Measurements from ENCODE around the gene MIX23. TPM values are rescaled to one million over a fixed set of nuclear protein-coding genes. Genes with fewer than 3 reads are reported as not detected.

The MIX23 gene
- total and polyA plus RNA-seq, 2 of the 4 experiments (the other 2 are of a cell fraction), result 10.0 to 26.7 TPM

DNA sequence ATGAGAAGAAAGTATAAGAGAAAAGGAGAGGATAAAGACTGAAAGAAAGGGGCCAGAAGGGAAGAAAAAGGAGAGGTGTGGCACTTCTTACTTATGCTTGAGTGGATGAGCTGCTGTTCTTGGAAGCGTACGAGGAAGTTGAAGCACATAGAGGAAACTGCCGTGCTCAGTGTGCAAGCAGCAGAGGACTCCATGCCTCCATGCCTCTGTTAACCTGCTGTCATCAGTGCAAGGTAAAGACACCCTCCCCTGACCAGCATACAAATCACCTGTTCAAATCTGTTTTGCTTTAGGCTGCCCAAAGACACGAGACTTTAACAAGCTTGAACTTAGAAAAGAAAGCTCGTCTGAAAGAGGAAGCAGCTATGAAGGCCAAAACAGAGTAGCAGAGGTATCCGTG is 26.4 kb upstream of the MIX23 start:
- in situ Hi-C loops (cut with MboI; ENCODE audit: low sequenced_read_pairs) (no loop called here), dilution Hi-C loops (cut with HindIII; ENCODE audit: low sequenced_read_pairs, unreplicated experiment) (no loop called here), intact Hi-C loops (cut with micrococcal nuclease) (no loop called here)
- H3K4me2 ChIP-seq (ENCODE audit: low read depth, low read length), result no peak overlapping the region
- ChIA-PET CTCF (no interaction called here), POLR2A (ENCODE audit: unreplicated experiment) (no interaction called here)
- no peak overlapping the region for H2BK20ac ChIP-seq (ENCODE audit: low read depth, low read length)
- no peaks in the 10 kb centered on the region for H3K9me1 ChIP-seq (ENCODE audit: insufficient read depth, low read length)
- H3K18ac ChIP-seq (ENCODE audit: low read depth, low read length), result no peak overlapping the region
- H3K36me3 ChIP-seq (ENCODE audit: control insufficient read depth, insufficient read depth, low read length), result peaks cover 14% of the 10 kb centered on the region
- no peak overlapping the region for H4K8ac ChIP-seq (ENCODE audit: low read depth in 2 of 2, low read length in 2 of 2)
- no peak for TF ChIP-seq POLR2A (IDR thresholded peaks at IDR 0.05; ENCODE audit: low read depth, low read length)
- no peak for TF ChIP-seq CEBPB (IDR thresholded peaks at IDR 0.05; ENCODE audit: low read depth, low read length)
- no peak for TF ChIP-seq MAFK (IDR thresholded peaks at IDR 0.05; ENCODE audit: low read depth, low read length)
- TF ChIP-seq FOS (IDR thresholded peaks at IDR 0.05; ENCODE audit: low read depth, low read length), result no peak
- TF ChIP-seq BHLHE40 (IDR thresholded peaks at IDR 0.05; ENCODE audit: low read depth, low read length), result no peak
- TF ChIP-seq, protein P1, sequence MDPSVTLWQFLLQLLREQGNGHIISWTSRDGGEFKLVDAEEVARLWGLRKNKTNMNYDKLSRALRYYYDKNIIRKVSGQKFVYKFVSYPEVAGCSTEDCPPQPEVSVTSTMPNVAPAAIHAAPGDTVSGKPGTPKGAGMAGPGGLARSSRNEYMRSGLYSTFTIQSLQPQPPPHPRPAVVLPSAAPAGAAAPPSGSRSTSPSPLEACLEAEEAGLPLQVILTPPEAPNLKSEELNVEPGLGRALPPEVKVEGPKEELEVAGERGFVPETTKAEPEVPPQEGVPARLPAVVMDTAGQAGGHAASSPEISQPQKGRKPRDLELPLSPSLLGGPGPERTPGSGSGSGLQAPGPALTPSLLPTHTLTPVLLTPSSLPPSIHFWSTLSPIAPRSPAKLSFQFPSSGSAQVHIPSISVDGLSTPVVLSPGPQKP (IDR thresholded peaks at IDR 0.05; ENCODE audit: borderline replicate concordance, low read depth, low read length), result no peak
- TF ChIP-seq MXI1 (IDR thresholded peaks at IDR 0.05; ENCODE audit: borderline replicate concordance, low read depth, low read length), result no peak
- TF ChIP-seq CHD1 (IDR thresholded peaks at IDR 0.05; ENCODE audit: low read depth, low read length), result no peak
- TF ChIP-seq, protein P2, sequence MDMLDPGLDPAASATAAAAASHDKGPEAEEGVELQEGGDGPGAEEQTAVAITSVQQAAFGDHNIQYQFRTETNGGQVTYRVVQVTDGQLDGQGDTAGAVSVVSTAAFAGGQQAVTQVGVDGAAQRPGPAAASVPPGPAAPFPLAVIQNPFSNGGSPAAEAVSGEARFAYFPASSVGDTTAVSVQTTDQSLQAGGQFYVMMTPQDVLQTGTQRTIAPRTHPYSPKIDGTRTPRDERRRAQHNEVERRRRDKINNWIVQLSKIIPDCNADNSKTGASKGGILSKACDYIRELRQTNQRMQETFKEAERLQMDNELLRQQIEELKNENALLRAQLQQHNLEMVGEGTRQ (IDR thresholded peaks at IDR 0.05; ENCODE audit: low read depth, low read length), result no peak
- TF ChIP-seq MAZ (IDR thresholded peaks at IDR 0.05; ENCODE audit: borderline replicate concordance, low read depth, low read length), result no peak
- peaks cover 5 to 18% of the 10 kb centered on the region in 2 experiments; a peak in 3 of 4 replicates for H3K79me1 ChIP-seq (ENCODE audit: low read depth in 1 of 2, low read length in 2 of 2)
- no peak overlapping the region for H3K4me3 ChIP-seq (ENCODE audit: insufficient read depth, low read depth, low read length)
- H2BK120ac ChIP-seq (ENCODE audit: low read depth, low read length), result no peak overlapping the region
- H3K23ac ChIP-seq (ENCODE audit: low read depth, low read length), result no peak overlapping the region
- no peak overlapping the region for H2BK5ac ChIP-seq (ENCODE audit: low read depth, low read length, poor library complexity, severe bottlenecking)
- ATAC-seq (ENCODE audit: low read depth) (no peak), DNase-seq (no peak)
- H3K14ac ChIP-seq (replicated peaks; ENCODE audit: low read depth, low read length), result no peak overlapping the region
- no peak overlapping the region for H3K27ac ChIP-seq (ENCODE audit: insufficient read depth, low read length)
- no peak overlapping the region for H3K9ac ChIP-seq (ENCODE audit: low read depth, low read length)
- no peak overlapping the region for H3K4ac ChIP-seq (ENCODE audit: low read depth, low read length)
- no peak overlapping the region for H2AK9ac ChIP-seq (replicated peaks; ENCODE audit: low read depth, low read length, poor library complexity)
- H4K91ac ChIP-seq (ENCODE audit: insufficient read depth, low read depth, low read length), result no peak overlapping the region
- no peak overlapping the region for H3K56ac ChIP-seq (ENCODE audit: extremely low read depth, insufficient read depth, low read length)
- no peaks in the 10 kb centered on the region for H3K4me1 ChIP-seq (ENCODE audit: control insufficient read depth, insufficient read depth, low read length)
- H2AK5ac ChIP-seq (ENCODE audit: low read depth, low read length), result no peak overlapping the region
- no peaks in the 10 kb centered on the region for H3K27me3 ChIP-seq (ENCODE audit: control insufficient read depth, insufficient read depth, low read length)
- BruUV-seq (replicated peaks), result no TSS peak
- H3K9me3 ChIP-seq (ENCODE audit: control insufficient read depth, insufficient read depth, low read length), result no peaks in the 10 kb centered on the region
- WGBS, 2 experiments (ENCODE audit: extremely low coverage in 2 of 2, insufficient read length in 1 of 2), result 80% methylated on average over 1 of the region's 6 CpGs; no CpG with 5 or more reads in 1 of the 2 experiments
- H4K20me1 ChIP-seq (ENCODE audit: insufficient read depth, low read length), result no peaks in the 10 kb centered on the region
- H4K5ac ChIP-seq (ENCODE audit: low read depth, low read length), result no peak overlapping the region
- H2BK15ac ChIP-seq (ENCODE audit: low read depth, low read length), result no peak overlapping the region
- H2AFZ ChIP-seq (replicated peaks; ENCODE audit: low read length, poor library complexity), result no peak overlapping the region
